ENCODE measurements around the gene LBR. TPM values are rescaled to one million over a fixed set of nuclear protein-coding genes. Genes with fewer than 3 reads are reported as not detected.

Gene LBR
- total and polyA plus RNA-seq, 3 donors from 2014 or later, result 31.7 to 40.3 (median 39.9) TPM

DNA sequence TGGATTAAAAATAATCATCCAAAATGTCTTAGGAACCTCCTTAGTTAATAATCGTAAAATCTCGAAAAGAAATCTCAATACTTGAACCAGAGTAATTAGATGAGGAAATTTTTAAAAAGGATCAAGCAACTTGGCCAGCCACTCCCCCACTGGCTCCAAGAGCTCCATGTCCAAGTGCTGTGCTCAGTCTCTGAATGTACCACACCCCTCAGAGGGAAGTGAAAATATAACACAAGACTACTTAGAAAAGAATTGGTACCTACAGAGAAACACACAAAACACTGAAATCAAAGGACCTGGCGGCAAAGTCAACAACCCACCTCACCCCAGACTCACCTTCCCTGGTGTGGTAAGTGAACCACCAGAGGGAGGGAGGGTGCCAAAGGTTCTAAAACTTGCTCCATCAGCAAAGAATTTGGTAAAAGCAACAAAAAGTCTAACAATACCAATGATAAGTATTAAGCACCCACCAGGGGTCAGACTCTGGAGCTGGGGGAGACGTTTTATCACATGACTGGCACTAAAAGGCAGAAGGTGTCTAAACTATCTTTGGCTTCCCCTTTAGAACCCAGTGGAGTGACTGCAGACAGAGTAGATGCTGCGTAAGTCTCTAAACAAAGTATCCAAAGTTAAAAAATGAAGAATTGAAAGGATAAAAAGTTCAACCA is 14.0 kb downstream of the LBR start:
- Histone ChIP-seq H3K27me3 (no peaks in the 10 kb centered on the region), H3K4me3 (no peak overlapping the region), H3K9me3 (no peaks in the 10 kb centered on the region), H3K27ac (no peak overlapping the region), H3K36me3 (ENCODE audit: low read depth, missing control alignments) (no peaks in the 10 kb centered on the region), H3K4me1 (no peaks in the 10 kb centered on the region)
- no peak for DNase-seq
- intact Hi-C loops (cut with DNase I; ENCODE audit: low total_unique reads), result no loop called here
- WGBS, 2 donors, result 79 to 82% methylated on average over 5 of the region's 5 CpGs
- no peak for TF ChIP-seq POLR2A (IDR thresholded peaks at IDR 0.05)
- TF ChIP-seq, protein P1, sequence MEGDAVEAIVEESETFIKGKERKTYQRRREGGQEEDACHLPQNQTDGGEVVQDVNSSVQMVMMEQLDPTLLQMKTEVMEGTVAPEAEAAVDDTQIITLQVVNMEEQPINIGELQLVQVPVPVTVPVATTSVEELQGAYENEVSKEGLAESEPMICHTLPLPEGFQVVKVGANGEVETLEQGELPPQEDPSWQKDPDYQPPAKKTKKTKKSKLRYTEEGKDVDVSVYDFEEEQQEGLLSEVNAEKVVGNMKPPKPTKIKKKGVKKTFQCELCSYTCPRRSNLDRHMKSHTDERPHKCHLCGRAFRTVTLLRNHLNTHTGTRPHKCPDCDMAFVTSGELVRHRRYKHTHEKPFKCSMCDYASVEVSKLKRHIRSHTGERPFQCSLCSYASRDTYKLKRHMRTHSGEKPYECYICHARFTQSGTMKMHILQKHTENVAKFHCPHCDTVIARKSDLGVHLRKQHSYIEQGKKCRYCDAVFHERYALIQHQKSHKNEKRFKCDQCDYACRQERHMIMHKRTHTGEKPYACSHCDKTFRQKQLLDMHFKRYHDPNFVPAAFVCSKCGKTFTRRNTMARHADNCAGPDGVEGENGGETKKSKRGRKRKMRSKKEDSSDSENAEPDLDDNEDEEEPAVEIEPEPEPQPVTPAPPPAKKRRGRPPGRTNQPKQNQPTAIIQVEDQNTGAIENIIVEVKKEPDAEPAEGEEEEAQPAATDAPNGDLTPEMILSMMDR (IDR thresholded peaks at IDR 0.05), result no peak

DNA sequence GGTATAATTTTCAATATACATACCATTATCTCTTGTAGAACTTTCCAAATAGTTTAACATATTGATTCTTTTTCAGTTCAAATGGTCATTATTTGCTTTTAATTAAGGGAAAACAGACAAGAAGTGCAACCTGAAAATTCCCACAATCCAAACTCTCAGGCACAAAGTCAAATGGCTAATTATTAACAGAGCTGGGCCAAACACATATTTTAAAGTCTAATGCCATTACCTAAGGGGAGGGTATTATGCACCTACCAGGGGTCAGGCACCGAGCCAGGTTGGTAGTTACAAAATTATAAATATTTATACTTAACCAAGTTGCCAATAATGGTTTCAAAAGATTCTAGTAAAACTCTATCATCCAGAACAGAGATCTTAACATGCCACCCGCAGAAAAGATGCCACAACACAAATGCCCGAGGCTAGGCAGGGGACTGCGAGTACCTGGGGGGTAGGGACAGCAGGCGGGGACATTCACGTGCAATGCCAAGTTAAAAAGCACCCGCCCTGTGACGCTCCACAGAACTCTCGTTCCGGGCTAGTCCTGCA is 15.0 kb downstream of the LBR start:
- 89 to 97% methylated on average over 10 of the region's 10 CpGs for WGBS, 2 donors
- intact Hi-C loops (cut with DNase I; ENCODE audit: low total_unique reads), result no loop called here
- H3K36me3 ChIP-seq (ENCODE audit: low read depth, missing control alignments), result no peaks in the 10 kb centered on the region
- H3K27me3 ChIP-seq, result no peaks in the 10 kb centered on the region
- TF ChIP-seq, protein P1 (IDR thresholded peaks at IDR 0.05), result no peak
- TF ChIP-seq POLR2A (IDR thresholded peaks at IDR 0.05), result no peak
- H3K27ac ChIP-seq, result no peak overlapping the region
- H3K4me3 ChIP-seq, result no peak overlapping the region
- no peaks in the 10 kb centered on the region for H3K4me1 ChIP-seq
- no peak for DNase-seq
- H3K9me3 ChIP-seq, result no peaks in the 10 kb centered on the region

DNA sequence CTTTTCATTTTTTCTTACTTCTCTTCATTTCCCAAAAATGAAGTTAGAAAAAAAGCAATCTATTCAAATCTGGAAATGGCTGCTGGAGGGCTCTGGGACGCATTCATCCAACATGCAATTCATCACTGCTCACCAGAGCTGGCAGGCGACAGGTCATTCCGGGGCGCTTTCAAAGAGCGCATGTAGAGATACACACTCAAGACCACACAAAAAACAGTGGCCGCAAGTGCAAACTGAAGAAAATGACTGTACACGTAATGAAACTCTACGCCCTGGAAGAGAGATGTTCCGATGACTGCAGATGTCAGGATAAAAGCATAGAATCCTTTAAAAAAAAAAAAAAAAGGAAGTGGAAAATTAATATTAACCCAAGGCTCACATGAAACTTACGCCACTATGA is 15.5 kb downstream of the LBR start:
- H3K4me1 ChIP-seq, result no peaks in the 10 kb centered on the region
- H3K9me3 ChIP-seq, result no peaks in the 10 kb centered on the region
- H3K27ac ChIP-seq, result no peak overlapping the region
- 95 to 98% methylated on average over 10 of the region's 10 CpGs for WGBS, 2 donors
- H3K4me3 ChIP-seq, result no peak overlapping the region
- no peaks in the 10 kb centered on the region for H3K36me3 ChIP-seq (ENCODE audit: low read depth, missing control alignments)
- intact Hi-C loops (cut with DNase I; ENCODE audit: low total_unique reads), result no loop called here
- DNase-seq, result no peak
- TF ChIP-seq, protein P1 (IDR thresholded peaks at IDR 0.05), result no peak
- no peak for TF ChIP-seq POLR2A (IDR thresholded peaks at IDR 0.05)
- H3K27me3 ChIP-seq, result no peaks in the 10 kb centered on the region

DNA sequence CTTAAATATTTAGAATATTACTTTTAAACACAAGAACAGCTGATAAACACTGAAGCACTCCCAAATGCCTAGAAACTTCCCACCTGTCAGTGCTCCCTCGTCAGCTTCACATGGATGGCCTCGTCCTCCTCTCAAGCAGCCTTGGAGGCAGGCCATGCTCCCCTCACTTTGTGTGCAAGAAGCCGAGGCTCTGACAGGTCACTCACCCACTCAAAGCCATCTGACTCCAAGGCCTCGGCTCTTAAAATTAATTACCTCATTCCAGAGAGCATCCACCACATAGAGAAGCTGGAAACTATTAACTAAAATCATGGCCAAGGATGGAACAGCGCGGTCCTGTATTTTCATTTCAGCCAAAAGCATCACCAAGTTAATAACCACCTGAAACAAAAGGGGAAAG is 17.8 kb downstream of the LBR start:
- H3K27ac ChIP-seq, result no peak overlapping the region
- H3K9me3 ChIP-seq, result no peaks in the 10 kb centered on the region
- H3K27me3 ChIP-seq, result no peaks in the 10 kb centered on the region
- H3K4me3 ChIP-seq, result no peak overlapping the region
- intact Hi-C loops (cut with DNase I; ENCODE audit: low total_unique reads), result no loop called here
- H3K36me3 ChIP-seq (ENCODE audit: low read depth, missing control alignments), result no peaks in the 10 kb centered on the region
- WGBS, 2 donors, result 66 to 77% methylated on average over 6 of the region's 6 CpGs
- H3K4me1 ChIP-seq, result no peaks in the 10 kb centered on the region
- no peak for DNase-seq
- no peak for TF ChIP-seq POLR2A (IDR thresholded peaks at IDR 0.05)
- TF ChIP-seq, protein P1 (IDR thresholded peaks at IDR 0.05), result no peak

DNA sequence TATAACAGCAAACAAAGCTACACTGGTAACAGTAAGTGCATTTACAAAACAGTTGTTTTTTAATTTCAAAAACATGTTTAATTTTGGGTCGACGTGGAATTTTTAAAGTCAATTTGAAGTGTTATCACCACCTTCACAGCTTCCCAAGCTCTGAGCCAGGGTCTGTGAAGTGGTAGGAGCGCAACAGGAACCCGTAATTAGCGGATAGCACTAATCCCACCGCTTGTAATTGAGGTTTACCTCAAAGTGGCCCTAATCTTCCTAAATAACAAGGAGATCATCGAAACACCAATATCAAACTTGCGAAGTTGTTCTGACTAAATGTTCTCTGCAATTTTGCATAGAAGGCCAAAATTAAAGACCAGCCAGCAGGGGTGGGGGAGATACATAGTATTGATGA is 18.8 kb downstream of the LBR start:
- Histone ChIP-seq H3K9me3 (no peaks in the 10 kb centered on the region), H3K27me3 (no peaks in the 10 kb centered on the region), H3K36me3 (ENCODE audit: low read depth, missing control alignments) (no peaks in the 10 kb centered on the region), H3K4me1 (no peaks in the 10 kb centered on the region), H3K27ac (no peak overlapping the region), H3K4me3 (no peak overlapping the region)
- WGBS, 2 donors, result 90 to 93% methylated on average over 8 of the region's 8 CpGs
- no peak for DNase-seq
- intact Hi-C loops (cut with DNase I; ENCODE audit: low total_unique reads), result no loop called here
- no peak for TF ChIP-seq POLR2A (IDR thresholded peaks at IDR 0.05)
- TF ChIP-seq, protein P1 (IDR thresholded peaks at IDR 0.05), result no peak
